ENCODE data around the gene STARD3. TPM values are rescaled to one million over a fixed set of nuclear protein-coding genes. Genes with fewer than 3 reads are reported as not detected.

STARD3 gene
- total and polyA plus RNA-seq, 2 of the 13 experiments (the other 11 are each of a cell fraction or from before 2014, with no cell fraction given), result 34.6 to 100 TPM

DNA sequence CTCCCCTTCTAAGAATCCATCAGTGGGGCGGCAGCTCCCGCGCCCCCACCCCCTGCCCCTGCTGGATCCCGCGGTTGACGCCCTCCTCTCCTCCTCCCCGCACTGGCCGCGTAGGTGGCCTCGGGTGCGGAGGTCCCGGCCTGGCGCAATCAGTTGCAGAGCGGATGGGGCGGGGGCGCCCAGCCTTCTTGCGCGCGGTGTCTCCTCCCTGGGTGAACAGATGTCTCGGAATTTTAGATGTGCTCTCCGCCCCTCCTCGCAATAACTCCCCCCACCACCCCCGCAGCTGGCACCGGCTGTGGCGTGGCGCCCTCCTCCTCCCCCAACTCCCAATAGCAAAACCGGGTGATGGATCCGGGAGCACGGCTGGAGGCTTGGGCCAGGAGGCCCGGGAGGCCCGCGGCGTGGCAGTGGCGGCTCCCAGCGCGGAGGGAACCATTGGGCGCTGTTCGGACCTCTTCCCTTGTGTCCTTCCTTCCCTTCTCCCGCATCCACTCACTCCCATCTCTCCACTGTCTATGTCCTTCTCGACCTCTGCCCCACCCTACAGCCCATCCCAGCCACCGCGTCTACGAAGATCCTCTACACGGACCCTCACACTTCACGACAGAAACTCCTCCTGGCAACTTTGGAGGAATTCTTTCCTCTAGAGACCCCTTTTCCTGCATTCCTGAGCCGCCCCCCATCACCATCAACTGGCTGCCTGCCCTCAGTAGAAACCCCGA lies 40.2 kb upstream of the STARD3 start:
- FAIRE-seq, result no peak
- no peak for DNase-seq (ENCODE audit: low spot score)
- CTCF ChIA-PET (ENCODE audit: low intra/inter-chr PET ratio, low total read pairs), result interaction anchor here (1.4 kb wide), 1 partner anchor 25 kb away, joined by 3 read pairs; no protein-coding TSS in a partner anchor
- no peak for ATAC-seq
- intact Hi-C loops (cut with micrococcal nuclease; ENCODE audit: unreplicated experiment), result no loop called here
- peaks cover 32 to 63% of the 10 kb centered on the region in 2 experiments for H3K27me3 ChIP-seq (ENCODE audit: control insufficient read depth in 1 of 2, insufficient read depth in 2 of 2, low read length in 2 of 2)
- BruUV-seq (replicated peaks), result no TSS peak
- no peak overlapping the region for H3K4me3 ChIP-seq (replicated peaks in 1 of 3; ENCODE audit: insufficient read depth in 1 of 3, low read depth in 2 of 3, low read length in 3 of 3)
- POLR2A ChIA-PET, result no interaction called here
- H4K20me1 ChIP-seq (ENCODE audit: insufficient read depth, low read length), result peaks cover 16% of the 10 kb centered on the region; the same call in 1 of the 2 replicates
- no peak for TF ChIP-seq ZNF451 (CRISPR knock-in tag; IDR thresholded peaks at IDR 0.05)
- no peak overlapping the region for H3K27ac ChIP-seq (ENCODE audit: extremely low read length, insufficient read depth, low read length)
- in situ Hi-C loops (cut with HindIII; ENCODE audit: extremely low pct_ligation_motif_present, low pct_unique_long_range_greater_than_20kb), result no loop called here
- no peaks in the 10 kb centered on the region for H3K79me2 ChIP-seq (ENCODE audit: insufficient read depth, low read length)
- H3K9ac ChIP-seq (ENCODE audit: insufficient read depth, low read depth, low read length), result no peak overlapping the region
- H3K9me3 ChIP-seq (ENCODE audit: low read length), result no peaks in the 10 kb centered on the region
- H2AFZ ChIP-seq (ENCODE audit: low read length), result no peak overlapping the region
- no peaks in the 10 kb centered on the region for H3K4me1 ChIP-seq (ENCODE audit: insufficient read depth, low read length)
- H3K36me3 ChIP-seq (replicated peaks in 1 of 2; ENCODE audit: control insufficient read depth in 1 of 2, insufficient read depth in 2 of 2, low read length in 2 of 2), result no peaks in the 10 kb centered on the region
- 45% methylated on average over 45 of the region's 47 CpGs for WGBS (ENCODE audit: low lambda C conversion rate)
- H3K4me2 ChIP-seq (ENCODE audit: low read depth, low read length), result no peak overlapping the region

DNA sequence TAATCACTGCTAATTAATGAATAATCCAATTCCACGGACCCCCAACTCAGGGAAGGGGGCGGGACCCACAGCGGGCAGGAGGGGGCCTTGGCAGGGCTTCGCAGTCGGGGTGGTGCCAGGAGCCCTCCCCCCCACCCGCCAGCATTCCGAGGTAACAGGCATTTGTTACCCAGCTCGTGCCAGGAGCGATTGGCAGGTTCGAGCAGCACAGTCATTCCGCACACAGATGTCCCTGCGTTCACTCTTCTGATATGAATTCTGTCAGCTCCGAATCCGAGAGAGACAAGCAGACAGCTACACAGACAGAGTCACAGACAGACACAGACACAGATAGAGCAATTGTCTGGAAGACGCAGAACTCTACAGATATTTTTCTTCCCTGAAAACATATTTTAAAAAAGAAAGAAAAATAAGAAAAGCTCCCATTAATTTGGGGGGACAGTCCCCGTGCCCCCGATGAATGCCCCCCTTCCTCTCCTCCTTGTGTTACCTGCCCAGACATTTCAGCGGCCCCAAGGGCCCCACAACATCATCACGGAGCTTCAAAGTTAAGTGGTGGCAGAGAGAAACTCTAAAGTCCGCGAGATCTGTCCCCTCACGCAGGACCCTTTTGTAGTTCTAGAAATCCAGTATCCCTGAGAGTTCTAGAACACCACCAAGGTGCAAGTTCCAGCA lies 39.4 kb upstream of the STARD3 start:
- no peaks in the 10 kb centered on the region for H3K4me1 ChIP-seq (ENCODE audit: insufficient read depth, low read length)
- no peaks in the 10 kb centered on the region for H3K36me3 ChIP-seq (replicated peaks in 1 of 2; ENCODE audit: control insufficient read depth in 1 of 2, insufficient read depth in 2 of 2, low read length in 2 of 2)
- peaks cover 14% of the 10 kb centered on the region; the same call in 1 of the 2 replicates for H4K20me1 ChIP-seq (ENCODE audit: insufficient read depth, low read length)
- in situ Hi-C loops (cut with HindIII; ENCODE audit: extremely low pct_ligation_motif_present, low pct_unique_long_range_greater_than_20kb), result no loop called here
- ATAC-seq, result no peak
- ChIA-PET POLR2A (no interaction called here), CTCF (ENCODE audit: low intra/inter-chr PET ratio, low total read pairs) (interaction anchor here (1.4 kb wide), 1 partner anchor 25 kb away, joined by 3 read pairs; no protein-coding TSS in a partner anchor)
- BruUV-seq (replicated peaks), result no TSS peak
- no peak for DNase-seq (ENCODE audit: low spot score)
- no peak overlapping the region for H2AFZ ChIP-seq (ENCODE audit: low read length)
- H3K79me2 ChIP-seq (ENCODE audit: insufficient read depth, low read length), result no peaks in the 10 kb centered on the region
- H3K27me3 ChIP-seq (ENCODE audit: control insufficient read depth in 1 of 2, insufficient read depth in 2 of 2, low read length in 2 of 2), result peaks cover 39 to 71% of the 10 kb centered on the region in 2 experiments
- H3K4me2 ChIP-seq (ENCODE audit: low read depth, low read length), result no peak overlapping the region
- H3K4me3 ChIP-seq (replicated peaks in 1 of 3; ENCODE audit: insufficient read depth in 1 of 3, low read depth in 2 of 3, low read length in 3 of 3), result no peak overlapping the region
- intact Hi-C loops (cut with micrococcal nuclease; ENCODE audit: unreplicated experiment), result no loop called here
- TF ChIP-seq BORCS8-MEF2B (CRISPR knock-in tag; IDR thresholded peaks at IDR 0.05) (no peak), FOXK2 (IDR thresholded peaks at IDR 0.05) (no peak), ATRX (CRISPR knock-in tag; IDR thresholded peaks at IDR 0.05; ENCODE audit: borderline replicate concordance) (no peak), ZNF614 (CRISPR knock-in tag; IDR thresholded peaks at IDR 0.05; ENCODE audit: borderline replicate concordance) (no peak)
- TF ChIP-seq, protein P1, sequence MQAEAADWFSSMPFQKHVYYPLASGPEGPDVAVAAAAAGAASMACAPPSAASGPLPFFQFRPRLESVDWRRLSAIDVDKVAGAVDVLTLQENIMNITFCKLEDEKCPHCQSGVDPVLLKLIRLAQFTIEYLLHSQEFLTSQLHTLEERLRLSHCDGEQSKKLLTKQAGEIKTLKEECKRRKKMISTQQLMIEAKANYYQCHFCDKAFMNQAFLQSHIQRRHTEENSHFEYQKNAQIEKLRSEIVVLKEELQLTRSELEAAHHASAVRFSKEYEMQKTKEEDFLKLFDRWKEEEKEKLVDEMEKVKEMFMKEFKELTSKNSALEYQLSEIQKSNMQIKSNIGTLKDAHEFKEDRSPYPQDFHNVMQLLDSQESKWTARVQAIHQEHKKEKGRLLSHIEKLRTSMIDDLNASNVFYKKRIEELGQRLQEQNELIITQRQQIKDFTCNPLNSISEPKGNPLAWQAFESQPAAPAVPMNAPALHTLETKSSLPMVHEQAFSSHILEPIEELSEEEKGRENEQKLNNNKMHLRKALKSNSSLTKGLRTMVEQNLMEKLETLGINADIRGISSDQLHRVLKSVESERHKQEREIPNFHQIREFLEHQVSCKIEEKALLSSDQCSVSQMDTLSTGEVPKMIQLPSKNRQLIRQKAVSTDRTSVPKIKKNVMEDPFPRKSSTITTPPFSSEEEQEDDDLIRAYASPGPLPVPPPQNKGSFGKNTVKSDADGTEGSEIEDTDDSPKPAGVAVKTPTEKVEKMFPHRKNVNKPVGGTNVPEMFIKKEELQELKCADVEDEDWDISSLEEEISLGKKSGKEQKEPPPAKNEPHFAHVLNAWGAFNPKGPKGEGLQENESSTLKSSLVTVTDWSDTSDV (CRISPR knock-in tag; IDR thresholded peaks at IDR 0.05), result no peak
- TF ChIP-seq, protein P2, sequence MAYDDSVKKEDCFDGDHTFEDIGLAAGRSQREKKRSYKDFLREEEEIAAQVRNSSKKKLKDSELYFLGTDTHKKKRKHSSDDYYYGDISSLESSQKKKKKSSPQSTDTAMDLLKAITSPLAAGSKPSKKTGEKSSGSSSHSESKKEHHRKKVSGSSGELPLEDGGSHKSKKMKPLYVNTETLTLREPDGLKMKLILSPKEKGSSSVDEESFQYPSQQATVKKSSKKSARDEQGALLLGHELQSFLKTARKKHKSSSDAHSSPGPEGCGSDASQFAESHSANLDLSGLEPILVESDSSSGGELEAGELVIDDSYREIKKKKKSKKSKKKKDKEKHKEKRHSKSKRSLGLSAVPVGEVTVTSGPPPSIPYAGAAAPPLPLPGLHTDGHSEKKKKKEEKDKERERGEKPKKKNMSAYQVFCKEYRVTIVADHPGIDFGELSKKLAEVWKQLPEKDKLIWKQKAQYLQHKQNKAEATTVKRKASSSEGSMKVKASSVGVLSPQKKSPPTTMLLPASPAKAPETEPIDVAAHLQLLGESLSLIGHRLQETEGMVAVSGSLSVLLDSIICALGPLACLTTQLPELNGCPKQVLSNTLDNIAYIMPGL (CRISPR knock-in tag; IDR thresholded peaks at IDR 0.05; ENCODE audit: borderline replicate concordance in 1 of 2, low read depth in 1 of 2), result no peak
- H3K27ac ChIP-seq (ENCODE audit: extremely low read length, insufficient read depth, low read length), result no peak overlapping the region
- H3K9ac ChIP-seq (ENCODE audit: insufficient read depth, low read depth, low read length), result no peak overlapping the region
- WGBS (ENCODE audit: low lambda C conversion rate), result 13% methylated on average over 22 of the region's 22 CpGs
- FAIRE-seq, result no peak
- H3K9me3 ChIP-seq (ENCODE audit: low read length), result no peaks in the 10 kb centered on the region

Data from HepG2 (cell line).